ENCODE results near the gene PROB1.
"Not testable (repeated sequence)": the region's sequence is repeated elsewhere in the genome, so short reads cannot be mapped to it uniquely, and the experiment has no call there.

The PROB1 gene

GRCh38 chr5:139413153-139413552 lies 18.2 kb upstream of the PROB1 start:
- 95 to 96% methylated on average over 6 of the region's 6 CpGs for WGBS, 2 experiments

GRCh38 chr5:139410993-139411828 lies 16.3 kb upstream of the PROB1 start:
- Histone ChIP-seq H3K9me3 (ENCODE audit: control insufficient read depth, low read length) (no peaks in the 10 kb centered on the region), H3K27me3 (ENCODE audit: control insufficient read depth, insufficient read depth, low read length, poor library complexity, severe bottlenecking) (no peaks in the 10 kb centered on the region), H3K4me3 (ENCODE audit: insufficient read depth, low read depth, low read length) (no peak overlapping the region), H3K27ac (ENCODE audit: insufficient read depth, low read depth, low read length, poor library complexity, severe bottlenecking) (no peak overlapping the region), H3K4me1 (ENCODE audit: control insufficient read depth, insufficient read depth, low read length) (no peaks in the 10 kb centered on the region), H3K36me3 (ENCODE audit: control insufficient read depth, insufficient read depth, low read length) (no peaks in the 10 kb centered on the region)
- 92 to 93% methylated on average over 16 to 17 of the region's 17 CpGs for WGBS, 2 experiments

More at GRCh38 chr5:139413153-139413552, 18.2 kb upstream of the PROB1 start:
- H3K27ac ChIP-seq (ENCODE audit: insufficient read depth, low read depth, low read length, poor library complexity, severe bottlenecking): no peak overlapping the region
- H3K27me3 ChIP-seq (ENCODE audit: control insufficient read depth, insufficient read depth, low read length, poor library complexity, severe bottlenecking): no peaks in the 10 kb centered on the region
- no peaks in the 10 kb centered on the region for H3K4me1 ChIP-seq (ENCODE audit: control insufficient read depth, insufficient read depth, low read length)
- no peak overlapping the region for H3K4me3 ChIP-seq (ENCODE audit: insufficient read depth, low read depth, low read length)
- H3K9me3 ChIP-seq (ENCODE audit: control insufficient read depth, low read length): no peaks in the 10 kb centered on the region
- no peaks in the 10 kb centered on the region for H3K36me3 ChIP-seq (ENCODE audit: control insufficient read depth, insufficient read depth, low read length)

- no peak overlapping the region for H3K4me3 ChIP-seq (ENCODE audit: insufficient read depth, low read depth, low read length)
- no peaks in the 10 kb centered on the region for H3K27me3 ChIP-seq (ENCODE audit: control insufficient read depth, insufficient read depth, low read length, poor library complexity, severe bottlenecking)
- 75 to 77% methylated on average over 6 of the region's 6 CpGs for WGBS, 2 experiments
- H3K4me1 ChIP-seq (ENCODE audit: control insufficient read depth, insufficient read depth, low read length): no peaks in the 10 kb centered on the region
- H3K36me3 ChIP-seq (ENCODE audit: control insufficient read depth, insufficient read depth, low read length): no peaks in the 10 kb centered on the region
- no peak overlapping the region for H3K27ac ChIP-seq (ENCODE audit: insufficient read depth, low read depth, low read length, poor library complexity, severe bottlenecking)
- H3K9me3 ChIP-seq (ENCODE audit: control insufficient read depth, low read length): no peaks in the 10 kb centered on the region
These were observed 15.5 kb upstream of the PROB1 start for GRCh38 chr5:139410121-139410992.

- not testable (repeated sequence) for H3K4me3 ChIP-seq (ENCODE audit: insufficient read depth, low read depth, low read length); H3K4me1 ChIP-seq (ENCODE audit: control insufficient read depth, insufficient read depth, low read length); H3K27me3 ChIP-seq (ENCODE audit: control insufficient read depth, insufficient read depth, low read length, poor library complexity, severe bottlenecking); H3K27ac ChIP-seq (ENCODE audit: insufficient read depth, low read depth, low read length, poor library complexity, severe bottlenecking); H3K36me3 ChIP-seq (ENCODE audit: control insufficient read depth, insufficient read depth, low read length); H3K9me3 ChIP-seq (ENCODE audit: control insufficient read depth, low read length)
- 94 to 96% methylated on average over 4 to 5 of the region's 5 CpGs for WGBS, 2 experiments
These were observed 14.2 kb upstream of the PROB1 start for GRCh38 chr5:139409116-139409515.

- Histone ChIP-seq H3K36me3 (ENCODE audit: control insufficient read depth, insufficient read depth, low read length) (no peaks in the 10 kb centered on the region), H3K9me3 (ENCODE audit: control insufficient read depth, low read length) (no peaks in the 10 kb centered on the region), H3K27me3 (ENCODE audit: control insufficient read depth, insufficient read depth, low read length, poor library complexity, severe bottlenecking) (no peaks in the 10 kb centered on the region), H3K27ac (ENCODE audit: insufficient read depth, low read depth, low read length, poor library complexity, severe bottlenecking) (no peak overlapping the region), H3K4me3 (ENCODE audit: insufficient read depth, low read depth, low read length) (no peak overlapping the region), H3K4me1 (ENCODE audit: control insufficient read depth, insufficient read depth, low read length) (peaks cover 4% of the 10 kb centered on the region)
- WGBS, 2 experiments: 91 to 95% methylated on average over 7 of the region's 7 CpGs
These were observed 13.3 kb upstream of the PROB1 start for GRCh38 chr5:139408191-139408590.

GRCh38 chr5:139407517-139407916 lies 12.6 kb upstream of the PROB1 start:
- Histone ChIP-seq H3K27me3 (ENCODE audit: control insufficient read depth, insufficient read depth, low read length, poor library complexity, severe bottlenecking) (no peaks in the 10 kb centered on the region), H3K4me1 (ENCODE audit: control insufficient read depth, insufficient read depth, low read length) (peaks cover 8% of the 10 kb centered on the region), H3K4me3 (ENCODE audit: insufficient read depth, low read depth, low read length) (no peak overlapping the region), H3K9me3 (ENCODE audit: control insufficient read depth, low read length) (no peaks in the 10 kb centered on the region), H3K27ac (ENCODE audit: insufficient read depth, low read depth, low read length, poor library complexity, severe bottlenecking) (no peak overlapping the region), H3K36me3 (ENCODE audit: control insufficient read depth, insufficient read depth, low read length) (no peaks in the 10 kb centered on the region)

GRCh38 chr5:139406963-139407362 lies 12.1 kb upstream of the PROB1 start:
- Histone ChIP-seq H3K27me3 (ENCODE audit: control insufficient read depth, insufficient read depth, low read length, poor library complexity, severe bottlenecking) (no peaks in the 10 kb centered on the region), H3K9me3 (ENCODE audit: control insufficient read depth, low read length) (no peaks in the 10 kb centered on the region), H3K36me3 (ENCODE audit: control insufficient read depth, insufficient read depth, low read length) (no peaks in the 10 kb centered on the region), H3K27ac (ENCODE audit: insufficient read depth, low read depth, low read length, poor library complexity, severe bottlenecking) (no peak overlapping the region), H3K4me1 (ENCODE audit: control insufficient read depth, insufficient read depth, low read length) (peaks cover 8% of the 10 kb centered on the region), H3K4me3 (ENCODE audit: insufficient read depth, low read depth, low read length) (no peak overlapping the region)
- 93 to 94% methylated on average over 2 of the region's 2 CpGs for WGBS, 2 experiments

GRCh38 chr5:139404484-139404840 lies 9.6 kb upstream of the PROB1 start:
- 74 to 80% methylated on average over 5 of the region's 5 CpGs for WGBS, 2 experiments
- H3K4me3 ChIP-seq (ENCODE audit: insufficient read depth, low read depth, low read length): peak overlapping the region; percentile 45
- H3K36me3 ChIP-seq (ENCODE audit: control insufficient read depth, insufficient read depth, low read length): no peaks in the 10 kb centered on the region
- peaks cover 8% of the 10 kb centered on the region for H3K4me1 ChIP-seq (ENCODE audit: control insufficient read depth, insufficient read depth, low read length)
- no peaks in the 10 kb centered on the region for H3K9me3 ChIP-seq (ENCODE audit: control insufficient read depth, low read length)
- peak overlapping the region; percentile 84 for H3K27ac ChIP-seq (ENCODE audit: insufficient read depth, low read depth, low read length, poor library complexity, severe bottlenecking)
- no peaks in the 10 kb centered on the region for H3K27me3 ChIP-seq (ENCODE audit: control insufficient read depth, insufficient read depth, low read length, poor library complexity, severe bottlenecking)

- Histone ChIP-seq H3K9me3 (ENCODE audit: control insufficient read depth, low read length) (no peaks in the 10 kb centered on the region), H3K4me1 (ENCODE audit: control insufficient read depth, insufficient read depth, low read length) (peaks cover 8% of the 10 kb centered on the region), H3K4me3 (ENCODE audit: insufficient read depth, low read depth, low read length) (peak within 1 kb of the TSS; percentile 45), H3K36me3 (ENCODE audit: control insufficient read depth, insufficient read depth, low read length) (no peaks in the 10 kb centered on the region), H3K27ac (ENCODE audit: insufficient read depth, low read depth, low read length, poor library complexity, severe bottlenecking) (peak within 1 kb of the TSS; percentile 84), H3K27me3 (ENCODE audit: control insufficient read depth, insufficient read depth, low read length, poor library complexity, severe bottlenecking) (no peaks in the 10 kb centered on the region)
- 1 to 2% methylated on average over 41 of the region's 41 CpGs for WGBS, 2 experiments
These were observed 9.0 kb upstream of the PROB1 start, which contains the start of gene SPATA24 for GRCh38 chr5:139403787-139404483. SPATA24 (minus strand) TSS chr5:139404089; CDS start chr5:139404060, 29 bp downstream.

GRCh38 chr5:139403418-139403786 lies 8.5 kb upstream of the PROB1 start:
- 37 to 41% methylated on average over 7 of the region's 7 CpGs for WGBS, 2 experiments
- H3K4me3 ChIP-seq (ENCODE audit: insufficient read depth, low read depth, low read length): peak overlapping the region; percentile 45
- no peaks in the 10 kb centered on the region for H3K27me3 ChIP-seq (ENCODE audit: control insufficient read depth, insufficient read depth, low read length, poor library complexity, severe bottlenecking)

More at GRCh38 chr5:139403418-139403786, 8.5 kb upstream of the PROB1 start:
- no peaks in the 10 kb centered on the region for H3K9me3 ChIP-seq (ENCODE audit: control insufficient read depth, low read length)
- no peaks in the 10 kb centered on the region for H3K36me3 ChIP-seq (ENCODE audit: control insufficient read depth, insufficient read depth, low read length)
- H3K27ac ChIP-seq (ENCODE audit: insufficient read depth, low read depth, low read length, poor library complexity, severe bottlenecking): peak overlapping the region; percentile 84
- H3K4me1 ChIP-seq (ENCODE audit: control insufficient read depth, insufficient read depth, low read length): peaks cover 8% of the 10 kb centered on the region

All from ectodermal cell (in vitro differentiated cells).